GM23338 (cell line): ENCODE results near the gene OLFML2B. TPM values are rescaled to one million over a fixed set of nuclear protein-coding genes. Genes with fewer than 3 reads are reported as not detected.

Experiments used
- polyA plus RNA-seq: library from polyadenylated mRNA; unstranded; fragments of >200 nt; fragmentation: Nextera tagmentation; extraction: Ambion mirVana; gene quantifications from 2 replicates; pipeline ENCODE4 v1.2.1, GENCODE V29; 2016
- total RNA-seq: library from RNA; depleted of rRNA; stranded (reverse); fragments of >200 nt; shearing (Covaris generic); gene quantifications from 2 replicates; pipeline ENCODE4 v1.2.3, GENCODE V29; 2014; rRNA removed

Gene OLFML2B
- total and polyA plus RNA-seq, 2 experiments from 2014 or later = 2.9 to 4.3 TPM

Other genes with a start within 250 kb of the OLFML2B start
- 3.5 and 5.8 TPM in 2 replicates for gene NOS1AP, start 45.8 kb upstream of the OLFML2B start, total RNA-seq
- 5.8 and 6.6 TPM in 2 replicates for gene NOS1AP, start 45.8 kb upstream of the OLFML2B start, polyA plus RNA-seq